Mesenteric fat pad (tissue), 1 donor: ENCODE measurements around the gene SMYD3. TPM values are rescaled to one million over a fixed set of nuclear protein-coding genes. Genes with fewer than 3 reads are reported as not detected.

Experiments
- DNase-seq: peaks from one replicate; pipeline ENCODE4 v3.0.0-alpha.2; 2020; ENCODE audit warnings: low spot score
- total RNA-seq: library from RNA; stranded (reverse); fragmentation: NEBNext Ultra II Directional; extraction: Animal tissue kit (Norgen Biotek cat#: 25700); gene quantifications from one replicate; pipeline ENCODE4 v1.2.1, GENCODE V29; 2021
- donor health status: DM: yes; HTN: yes; CAD: no.

Gene SMYD3
- total RNA-seq, 1 donor from 2014 or later: 12.4 TPM

- DNase-seq: no peak
Measured at GRCh38 chr1:245858722-245859492, 648.2 kb downstream of the SMYD3 start.

- no peak for DNase-seq
Measured at GRCh38 chr1:245858022-245858721, 648.9 kb downstream of the SMYD3 start.

- no peak for DNase-seq
Measured at GRCh38 chr1:245856944-245857531, 650.0 kb downstream of the SMYD3 start.

GRCh38 chr1:245855846-245856730 lies 651.0 kb downstream of the SMYD3 start:
- no peak for DNase-seq

DNA sequence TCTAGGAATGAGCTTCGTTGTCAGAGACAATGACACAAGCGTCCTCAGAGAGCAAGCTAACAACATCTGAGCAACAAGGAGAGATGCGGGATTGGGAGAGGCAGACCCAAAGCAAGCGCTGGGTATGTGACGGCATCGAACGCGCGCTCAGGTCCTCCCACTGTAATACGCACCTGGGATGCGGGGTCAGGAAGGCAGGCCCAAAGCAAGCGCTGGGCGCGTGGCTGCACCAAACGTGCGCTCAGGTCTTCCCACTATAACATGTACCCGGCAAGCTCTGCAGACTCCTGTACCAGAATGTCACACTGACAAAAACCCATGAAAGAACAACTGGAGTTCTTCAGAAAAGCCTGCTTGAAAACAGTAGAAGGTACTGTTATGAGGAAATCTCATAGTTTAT lies 653.8 kb downstream of the SMYD3 start:
- DNase-seq: no peak

DNA sequence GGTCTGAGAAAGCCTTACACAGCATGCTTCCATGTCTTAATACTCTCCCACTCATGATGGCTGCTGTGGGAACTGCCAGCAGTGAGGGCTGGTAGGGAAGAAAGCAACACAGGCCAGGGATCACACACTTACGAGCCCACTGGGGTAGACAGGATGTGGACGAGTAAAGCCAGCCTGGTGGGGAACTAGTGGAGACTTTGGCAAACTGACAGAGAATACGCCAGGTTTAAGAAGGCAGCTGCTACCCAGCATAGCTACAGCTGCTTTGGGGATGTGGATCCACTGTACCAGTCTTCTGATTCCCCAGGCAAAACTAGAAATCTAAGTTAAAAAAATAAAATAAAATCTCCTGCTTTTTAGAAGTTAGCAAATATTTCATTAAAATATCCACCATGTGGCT lies 664.0 kb downstream of the SMYD3 start:
- no peak for DNase-seq

DNA sequence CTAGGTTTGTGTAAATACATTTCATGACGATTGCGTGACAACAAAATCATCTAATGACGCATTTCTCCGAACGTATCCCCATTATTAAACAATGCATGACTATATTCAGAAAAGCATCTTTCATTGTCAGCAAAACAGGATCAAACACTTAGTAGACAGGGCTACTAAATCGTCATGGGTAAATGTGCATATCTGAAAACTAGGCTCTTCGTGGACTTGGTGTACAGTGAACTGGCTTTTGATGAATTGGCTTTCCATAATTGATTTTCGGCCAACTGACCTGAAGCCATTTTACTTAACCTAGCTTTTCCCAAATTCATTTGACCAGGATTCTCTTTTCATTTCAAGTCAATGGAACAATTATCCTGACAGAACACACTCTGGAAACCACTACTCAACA lies 665.0 kb downstream of the SMYD3 start:
- DNase-seq: no peak

DNA sequence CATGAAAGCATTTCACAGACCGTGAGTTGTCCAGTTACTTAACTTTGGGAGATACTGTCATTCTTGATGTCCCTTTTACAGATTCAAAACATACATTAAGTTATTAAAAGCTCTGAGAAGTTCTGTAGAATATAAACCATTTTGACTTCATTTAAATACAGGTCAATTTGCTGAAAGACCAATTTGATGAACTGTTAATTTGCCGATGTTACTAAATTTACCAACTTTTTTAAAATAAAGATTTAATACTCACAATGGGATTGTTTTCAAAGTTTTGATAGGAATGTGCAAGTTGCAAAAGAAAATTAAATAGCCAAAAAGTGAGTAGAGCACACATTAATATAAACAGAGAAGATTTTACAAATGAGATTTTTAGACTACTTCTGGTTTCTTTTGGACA lies 666.1 kb downstream of the SMYD3 start:
- DNase-seq: no peak

DNA sequence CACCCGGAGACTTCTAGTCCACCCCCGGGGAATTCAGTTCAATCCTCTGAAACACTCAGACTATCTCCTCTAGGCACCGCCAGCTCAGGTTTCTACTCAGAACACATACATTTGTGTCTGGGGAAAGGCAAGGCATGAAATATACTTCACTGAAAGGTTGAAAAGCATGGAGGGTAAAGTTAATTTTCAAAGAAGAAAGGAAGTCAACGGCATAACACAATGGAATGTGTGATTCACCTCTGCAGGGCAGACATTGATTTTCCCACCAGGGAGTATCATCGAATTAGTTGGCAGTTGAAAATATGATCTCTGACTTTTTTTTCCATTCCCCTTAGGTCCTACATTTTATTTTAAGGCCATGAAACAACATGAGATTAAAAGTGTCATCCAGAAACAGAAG lies 669.4 kb downstream of the SMYD3 start:
- no peak for DNase-seq

DNA sequence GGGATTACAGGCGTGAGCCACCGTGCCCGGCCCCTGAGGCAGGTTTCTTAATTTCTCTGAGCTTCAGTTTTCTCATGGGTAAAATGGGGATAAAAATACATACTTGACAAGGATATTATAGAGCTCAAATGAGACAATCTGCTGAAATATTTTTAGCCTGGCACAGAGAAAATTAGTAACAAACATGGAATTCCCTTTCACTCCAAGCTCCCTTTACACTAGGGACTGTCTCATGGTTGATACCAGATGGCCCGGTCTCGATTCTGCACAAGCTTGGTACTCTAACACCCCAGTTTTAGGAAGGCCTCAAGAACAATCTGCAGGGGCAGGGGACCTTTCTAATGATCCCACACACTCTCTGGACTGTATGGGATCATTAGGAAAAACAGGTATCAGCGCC lies 671.7 kb downstream of the SMYD3 start:
- DNase-seq: no peak

- no peak for DNase-seq
Measured at GRCh38 chr1:245834002-245834401, 673.1 kb downstream of the SMYD3 start.

GRCh38 chr1:245832771-245833527 lies 674.1 kb downstream of the SMYD3 start:
- DNase-seq: no peak

GRCh38 chr1:245831518-245831917 lies 675.6 kb downstream of the SMYD3 start:
- no peak for DNase-seq

DNA sequence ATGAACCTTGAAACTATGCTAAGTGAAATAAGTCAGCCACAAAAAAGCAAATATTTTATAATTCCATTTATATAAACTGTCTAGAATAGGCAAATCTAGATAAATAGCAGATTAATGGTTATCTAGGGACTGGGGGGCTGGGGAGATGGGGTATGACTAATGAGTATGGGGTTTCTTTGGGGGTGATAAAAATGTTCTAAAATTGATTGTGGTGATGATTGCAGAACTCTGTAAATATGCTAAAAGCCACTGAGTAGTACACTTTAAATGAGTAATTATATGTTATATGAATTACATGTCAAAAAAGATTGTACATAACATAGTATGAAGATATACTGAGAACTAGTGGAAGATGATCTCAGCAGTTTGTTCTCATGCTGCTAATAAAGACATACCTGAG lies 677.3 kb downstream of the SMYD3 start:
- no peak for DNase-seq

DNA sequence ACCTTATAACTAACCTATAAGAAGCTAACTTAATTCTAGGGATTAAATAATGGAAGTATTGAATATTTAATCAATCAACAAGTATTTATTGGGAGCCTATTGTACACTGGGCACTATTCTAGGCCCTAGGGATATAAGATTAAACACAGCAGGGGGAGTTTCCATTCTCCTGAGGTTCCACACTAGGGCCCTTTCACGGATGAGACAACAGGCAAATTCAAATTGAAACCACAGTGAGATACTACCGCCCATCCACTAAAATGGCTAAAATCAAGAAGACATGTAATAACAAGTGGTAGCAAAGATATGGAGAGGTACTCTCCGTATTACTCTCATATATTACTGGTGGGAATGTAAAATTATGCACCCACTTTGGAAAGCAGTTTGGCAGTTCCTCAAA lies 677.9 kb downstream of the SMYD3 start:
- no peak for DNase-seq

GRCh38 chr1:245827301-245827700 lies 679.8 kb downstream of the SMYD3 start:
- DNase-seq: no peak

- no peak for DNase-seq
Measured at GRCh38 chr1:245825128-245825901, 681.8 kb downstream of the SMYD3 start.

- no peak for DNase-seq
Measured at GRCh38 chr1:245823408-245824147, 683.5 kb downstream of the SMYD3 start.

- DNase-seq: no peak
Measured at GRCh38 chr1:245822996-245823395, 684.1 kb downstream of the SMYD3 start.
